Transverse colon (tissue), 4 donors: ENCODE results near the gene CBFA2T2.

Source experiments
- EP300 ChIP-seq: sonication (generic); formaldehyde crosslinking; IDR thresholded peaks from one replicate; pipeline ENCODE4 v1.6.1; 2017; ENCODE audit warnings: antibody characterized with exemption, low read depth
- POLR2A ChIP-seq: fragments of 450-650 bp; IDR thresholded peaks from one replicate; pipeline ENCODE4 v1.6.1; 2016; ENCODE audit warnings: antibody characterized with exemption, mild to moderate bottlenecking, moderate library complexity
- POLR2AphosphoS5 ChIP-seq, 3 donors: sonication (generic); formaldehyde crosslinking; IDR thresholded peaks; one replicate each; pipeline ENCODE4 v1.6.1; 2016; ENCODE audit warnings: antibody characterized with exemption in 3 of 3
- TF ChIP-seq, protein P1 (sequence below), 5 experiments: fragments of 200-600 bp in 3 of 5; fragments of 450-650 bp in 2 of 5; sonication (generic) in 3 of 5; IDR thresholded peaks; 1 replicate in 2 of 5; 2 replicates in 3 of 5; pipeline ENCODE4 v1.5.1; 2016 to 2017; ENCODE audit warnings: antibody characterized with exemption in 5 of 5, inconsistent platforms in 3 of 5, mild to moderate bottlenecking in 2 of 5, moderate library complexity in 1 of 5

DNA sequence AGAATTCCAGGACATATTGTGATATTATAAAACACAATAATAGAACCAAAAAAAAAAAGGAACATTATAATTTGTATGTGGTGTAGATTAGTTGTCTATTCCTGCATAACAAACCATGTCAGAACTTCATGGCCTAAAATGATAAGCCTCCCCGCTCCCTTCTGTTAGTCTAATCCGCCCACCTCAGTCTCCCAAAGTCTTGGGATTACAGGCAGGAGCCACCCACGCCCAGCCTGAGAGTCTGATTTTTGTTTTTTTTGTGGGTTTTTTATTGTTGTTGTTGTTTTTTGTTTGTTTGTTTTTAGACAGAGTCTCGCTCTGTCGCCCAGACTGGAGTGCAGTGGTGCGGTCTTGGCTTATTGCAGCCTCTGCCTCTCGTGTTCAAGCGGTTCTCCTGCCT, 111.1 kb downstream of the CBFA2T2 start:
- no peak for TF ChIP-seq POLR2A
- TF ChIP-seq, protein P1, sequence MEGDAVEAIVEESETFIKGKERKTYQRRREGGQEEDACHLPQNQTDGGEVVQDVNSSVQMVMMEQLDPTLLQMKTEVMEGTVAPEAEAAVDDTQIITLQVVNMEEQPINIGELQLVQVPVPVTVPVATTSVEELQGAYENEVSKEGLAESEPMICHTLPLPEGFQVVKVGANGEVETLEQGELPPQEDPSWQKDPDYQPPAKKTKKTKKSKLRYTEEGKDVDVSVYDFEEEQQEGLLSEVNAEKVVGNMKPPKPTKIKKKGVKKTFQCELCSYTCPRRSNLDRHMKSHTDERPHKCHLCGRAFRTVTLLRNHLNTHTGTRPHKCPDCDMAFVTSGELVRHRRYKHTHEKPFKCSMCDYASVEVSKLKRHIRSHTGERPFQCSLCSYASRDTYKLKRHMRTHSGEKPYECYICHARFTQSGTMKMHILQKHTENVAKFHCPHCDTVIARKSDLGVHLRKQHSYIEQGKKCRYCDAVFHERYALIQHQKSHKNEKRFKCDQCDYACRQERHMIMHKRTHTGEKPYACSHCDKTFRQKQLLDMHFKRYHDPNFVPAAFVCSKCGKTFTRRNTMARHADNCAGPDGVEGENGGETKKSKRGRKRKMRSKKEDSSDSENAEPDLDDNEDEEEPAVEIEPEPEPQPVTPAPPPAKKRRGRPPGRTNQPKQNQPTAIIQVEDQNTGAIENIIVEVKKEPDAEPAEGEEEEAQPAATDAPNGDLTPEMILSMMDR (IDR thresholded peaks at IDR 0.05), result no peak
- TF ChIP-seq EP300, result no peak
- TF ChIP-seq POLR2AphosphoS5 (IDR thresholded peaks at IDR 0.05), result no peak
